ENCODE results near the gene UBXN6. TPM values are rescaled to one million over a fixed set of nuclear protein-coding genes. Genes with fewer than 3 reads are reported as not detected.

Gene UBXN6
- total RNA-seq, 1 experiment from 2014 or later: 34.1 TPM

DNA sequence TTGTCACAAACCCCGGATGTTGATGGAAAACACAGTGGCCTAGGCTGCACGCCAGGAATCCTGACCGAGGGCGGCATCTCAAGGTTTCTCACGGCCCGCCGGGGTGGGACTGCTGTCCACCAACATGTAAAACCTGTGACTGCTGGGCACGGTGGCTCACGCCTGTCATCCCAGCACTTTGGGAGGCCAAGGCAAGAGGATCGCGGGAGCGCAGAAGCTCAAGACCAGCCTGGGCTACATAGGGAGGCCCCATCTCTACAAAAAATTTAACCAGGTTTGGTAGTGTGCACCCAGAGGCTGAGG, 49.5 kb upstream of the UBXN6 start:
- no peak overlapping the region for H3K9ac ChIP-seq (ENCODE audit: extremely low read depth, insufficient read length, low read length)
- no peak overlapping the region; the same call in 1 of the 2 replicates for H3K14ac ChIP-seq (ENCODE audit: insufficient read depth, low read length)
- no peak overlapping the region for H3K18ac ChIP-seq (ENCODE audit: insufficient read length, low read depth, low read length)
- Mint-ChIP-seq H3K27me3 (ENCODE audit: low read depth) (peaks cover 53% of the 10 kb centered on the region), H3K4me1 (no peaks in the 10 kb centered on the region), H3K27ac (no peak overlapping the region), H3K9me3 (no peaks in the 10 kb centered on the region), H3K4me3 (no peak overlapping the region), H3K36me3 (ENCODE audit: insufficient read depth in 1 of 3, low read depth in 3 of 3) (peaks cover 10 to 35% (median 26%) of the 10 kb centered on the region in 3 experiments; a peak in 6 of 7 replicates)
- no peak overlapping the region for H2AK5ac ChIP-seq (ENCODE audit: insufficient read length, low read length)
- no peak overlapping the region for H4K5ac ChIP-seq (ENCODE audit: insufficient read length, low read depth, low read length)
- H3K4ac ChIP-seq (ENCODE audit: low read depth, low read length): no peak overlapping the region
- TF ChIP-seq, protein P1, sequence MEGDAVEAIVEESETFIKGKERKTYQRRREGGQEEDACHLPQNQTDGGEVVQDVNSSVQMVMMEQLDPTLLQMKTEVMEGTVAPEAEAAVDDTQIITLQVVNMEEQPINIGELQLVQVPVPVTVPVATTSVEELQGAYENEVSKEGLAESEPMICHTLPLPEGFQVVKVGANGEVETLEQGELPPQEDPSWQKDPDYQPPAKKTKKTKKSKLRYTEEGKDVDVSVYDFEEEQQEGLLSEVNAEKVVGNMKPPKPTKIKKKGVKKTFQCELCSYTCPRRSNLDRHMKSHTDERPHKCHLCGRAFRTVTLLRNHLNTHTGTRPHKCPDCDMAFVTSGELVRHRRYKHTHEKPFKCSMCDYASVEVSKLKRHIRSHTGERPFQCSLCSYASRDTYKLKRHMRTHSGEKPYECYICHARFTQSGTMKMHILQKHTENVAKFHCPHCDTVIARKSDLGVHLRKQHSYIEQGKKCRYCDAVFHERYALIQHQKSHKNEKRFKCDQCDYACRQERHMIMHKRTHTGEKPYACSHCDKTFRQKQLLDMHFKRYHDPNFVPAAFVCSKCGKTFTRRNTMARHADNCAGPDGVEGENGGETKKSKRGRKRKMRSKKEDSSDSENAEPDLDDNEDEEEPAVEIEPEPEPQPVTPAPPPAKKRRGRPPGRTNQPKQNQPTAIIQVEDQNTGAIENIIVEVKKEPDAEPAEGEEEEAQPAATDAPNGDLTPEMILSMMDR (conservative IDR thresholded peaks at IDR 0.05): no peak
- no CpG with 5 or more reads among the region's 12 CpGs for WGBS (ENCODE audit: extremely low coverage, insufficient read length, low lambda C conversion rate)
- no peak overlapping the region for H2BK20ac ChIP-seq (ENCODE audit: low read depth, low read length, poor library complexity, severe bottlenecking)
- H3K23me2 ChIP-seq (ENCODE audit: insufficient read length, low read depth, low read length, poor library complexity, severe bottlenecking): peaks cover 2% of the 10 kb centered on the region
- no peak overlapping the region for H2BK5ac ChIP-seq (ENCODE audit: insufficient read length, low read length)
- no peak overlapping the region for H3T11ph ChIP-seq (ENCODE audit: low read length)
- H2AFZ ChIP-seq (ENCODE audit: low read length): no peak overlapping the region
- no peak overlapping the region for H3K23ac ChIP-seq (ENCODE audit: insufficient read length, low read depth, low read length)
- H4K8ac ChIP-seq (replicated peaks; ENCODE audit: insufficient read length, low read depth, low read length): no peak overlapping the region
- H3K79me2 ChIP-seq (ENCODE audit: insufficient read depth, low read length): no peaks in the 10 kb centered on the region
- H4K20me1 ChIP-seq (ENCODE audit: control insufficient read depth, insufficient read depth, insufficient read length): no peaks in the 10 kb centered on the region
- no peak for DNase-seq
- H2BK12ac ChIP-seq (ENCODE audit: insufficient read length, low read depth, low read length): no peak overlapping the region
- no peak overlapping the region for H2BK120ac ChIP-seq (ENCODE audit: low read depth, low read length, poor library complexity, severe bottlenecking)
- no peak overlapping the region for H4K91ac ChIP-seq (ENCODE audit: insufficient read length, low read depth, low read length)
- H3K4me2 ChIP-seq (ENCODE audit: insufficient read depth, insufficient read length, low read length): no peak overlapping the region
- no peak overlapping the region for H2BK15ac ChIP-seq (ENCODE audit: low read depth, low read length)
- no peak overlapping the region for H3K27ac ChIP-seq (ENCODE audit: insufficient read length, low read depth, low read length)
- no peak overlapping the region for H3K56ac ChIP-seq (ENCODE audit: insufficient read length, low read depth, low read length)
- no peaks in the 10 kb centered on the region for H3K4me1 ChIP-seq (ENCODE audit: insufficient read depth, low read length)
- no peaks in the 10 kb centered on the region for H3K79me1 ChIP-seq (ENCODE audit: insufficient read depth, low read depth, low read length, poor library complexity, severe bottlenecking)
- H3K27me3 ChIP-seq (ENCODE audit: insufficient read depth, low read length): no peaks in the 10 kb centered on the region
- no peaks in the 10 kb centered on the region for H3K9me3 ChIP-seq (ENCODE audit: control insufficient read depth, low read depth, low read length)

All from H9 (cell line).